GM19193 (cell line): ENCODE measurements around the gene IQUB.

Experiments
- POLR2A ChIP-seq: IDR thresholded peaks from 4 replicates; pipeline ENCODE4 v1.6.1; 2011; ENCODE audit not compliant: insufficient read depth, insufficient read length; ENCODE audit errors: extremely low read depth

IQUB gene

DNA sequence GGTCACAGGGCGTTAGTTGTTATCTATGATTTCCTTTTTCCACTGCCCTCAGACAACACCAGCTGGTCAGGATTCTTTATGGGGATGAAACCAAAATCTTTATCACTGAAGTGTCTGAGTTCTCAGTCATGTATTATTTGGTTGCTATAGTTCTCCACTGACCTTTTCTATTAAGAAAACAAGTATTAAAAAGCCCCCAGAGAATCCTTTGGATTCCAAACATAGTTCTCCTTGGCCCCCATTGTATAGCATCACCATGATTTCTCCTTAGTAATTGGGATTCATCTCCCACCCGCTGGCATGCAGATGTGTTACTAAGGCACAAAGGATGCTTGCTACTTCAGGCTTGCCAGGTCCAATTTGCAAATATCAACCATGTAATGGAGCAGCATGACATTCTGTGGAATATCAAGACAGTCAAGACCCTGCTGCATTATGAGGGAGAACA is 94.3 kb downstream of the IQUB start:
- no peak for TF ChIP-seq POLR2A

DNA sequence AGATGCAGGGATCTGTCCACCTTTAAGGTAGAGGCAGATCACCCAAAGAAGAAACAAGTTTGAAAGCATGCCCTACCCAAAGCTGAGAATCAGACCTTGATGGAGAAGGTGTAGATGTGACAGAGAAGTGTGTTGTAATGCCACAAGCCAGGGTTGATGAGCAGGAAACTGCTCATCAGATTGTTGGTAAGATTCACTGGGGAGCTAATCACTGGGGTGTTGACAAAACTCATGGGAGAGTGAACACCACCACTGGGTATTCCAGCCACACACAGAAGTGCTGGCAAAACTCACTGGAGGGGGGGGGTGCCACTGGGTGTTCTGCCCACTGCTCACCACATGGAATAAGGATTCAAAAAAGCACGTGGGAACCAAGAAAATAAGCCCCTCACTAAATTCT is 95.2 kb downstream of the IQUB start:
- TF ChIP-seq POLR2A = no peak

DNA sequence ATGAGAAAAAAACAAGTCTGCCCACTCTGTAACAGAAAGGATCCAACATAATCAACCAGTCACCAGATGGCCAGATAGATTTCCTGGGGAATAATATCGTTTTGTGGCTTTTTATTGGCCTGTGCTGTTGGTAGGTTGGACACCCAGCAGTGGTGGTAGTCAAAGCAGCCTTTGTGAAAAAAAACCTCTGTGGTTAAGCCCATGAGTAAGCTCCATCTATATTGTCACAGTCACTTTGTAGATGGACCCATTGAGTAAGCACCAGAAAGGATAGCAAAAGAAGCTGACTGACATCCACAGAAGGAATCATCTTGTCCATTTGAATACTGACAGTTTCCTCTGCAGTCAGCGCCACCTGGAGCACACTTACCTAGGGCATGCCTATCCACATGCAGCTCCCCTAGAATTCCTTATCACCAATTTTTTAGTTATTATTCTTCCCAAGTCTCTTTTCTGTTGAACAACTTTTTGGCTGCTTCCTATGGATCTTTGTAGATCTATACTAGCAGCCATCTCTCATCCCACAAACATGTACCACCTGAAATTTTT is 96.9 kb downstream of the IQUB start:
- no peak for TF ChIP-seq POLR2A

DNA sequence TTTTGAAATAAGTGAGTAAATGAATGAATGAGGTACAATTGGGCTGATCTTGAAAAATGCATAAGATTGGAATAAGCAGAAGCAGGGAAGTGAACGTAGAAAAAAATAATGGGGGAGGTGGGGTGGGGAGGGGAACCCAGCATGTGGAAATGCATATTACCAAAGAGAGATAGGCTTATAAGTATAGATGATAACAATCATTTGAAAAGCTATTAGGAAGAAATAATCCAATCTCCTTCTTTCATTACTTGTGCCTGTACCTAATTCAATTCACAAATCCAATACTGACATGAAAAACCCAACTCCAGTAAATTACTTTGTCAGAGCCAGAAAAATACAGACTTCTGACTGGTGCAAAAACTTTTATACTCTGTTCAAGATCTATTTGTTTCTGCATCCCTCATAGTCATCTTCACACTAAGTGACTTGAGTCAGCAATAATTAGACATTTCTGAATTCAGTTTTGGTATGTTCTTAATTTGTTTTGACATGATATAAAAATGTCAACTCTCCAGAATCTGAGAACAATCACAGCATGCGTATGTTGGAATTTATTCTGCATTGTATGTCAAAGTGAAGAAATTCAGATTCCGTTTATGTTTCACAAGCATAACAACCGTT is 99.2 kb downstream of the IQUB start:
- TF ChIP-seq POLR2A = no peak

DNA sequence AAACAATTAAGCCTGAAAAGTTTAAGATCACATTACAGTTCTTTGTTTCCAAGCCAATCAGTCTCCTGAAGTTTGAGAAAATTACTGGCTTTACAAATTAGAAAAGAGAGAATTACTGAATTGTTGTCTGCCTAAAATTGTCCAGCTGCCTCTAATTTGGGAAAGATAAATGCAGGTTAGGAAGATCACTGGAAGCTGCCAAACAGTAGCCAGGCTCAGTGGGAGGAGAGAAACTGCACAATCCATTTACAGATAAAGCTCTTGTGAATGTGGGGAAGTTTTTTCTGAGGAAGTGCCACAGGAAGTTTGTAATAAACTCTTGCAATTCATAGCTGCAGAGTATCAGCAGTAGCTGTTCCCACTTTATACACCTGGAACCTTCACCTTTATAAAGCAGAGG is 100.7 kb downstream of the IQUB start:
- TF ChIP-seq POLR2A = no peak

DNA sequence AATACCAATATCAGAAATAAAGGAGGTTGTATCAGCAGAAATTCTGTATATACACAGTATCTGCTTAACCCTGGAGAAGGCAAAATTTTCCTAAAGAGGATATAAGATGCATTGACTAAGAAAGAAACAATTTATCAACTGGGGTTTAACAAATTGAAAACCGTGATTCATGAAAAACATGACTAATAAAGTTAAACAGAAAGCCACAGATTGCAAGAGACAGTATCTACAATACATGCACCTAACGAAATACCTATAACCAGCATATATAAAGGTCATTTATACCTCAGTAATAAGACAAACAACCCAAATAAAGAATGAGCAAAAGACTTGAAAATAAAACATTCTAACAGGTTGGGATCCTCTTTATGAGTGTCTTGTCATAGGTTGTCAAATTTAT is 101.8 kb downstream of the IQUB start:
- TF ChIP-seq POLR2A = no peak

DNA sequence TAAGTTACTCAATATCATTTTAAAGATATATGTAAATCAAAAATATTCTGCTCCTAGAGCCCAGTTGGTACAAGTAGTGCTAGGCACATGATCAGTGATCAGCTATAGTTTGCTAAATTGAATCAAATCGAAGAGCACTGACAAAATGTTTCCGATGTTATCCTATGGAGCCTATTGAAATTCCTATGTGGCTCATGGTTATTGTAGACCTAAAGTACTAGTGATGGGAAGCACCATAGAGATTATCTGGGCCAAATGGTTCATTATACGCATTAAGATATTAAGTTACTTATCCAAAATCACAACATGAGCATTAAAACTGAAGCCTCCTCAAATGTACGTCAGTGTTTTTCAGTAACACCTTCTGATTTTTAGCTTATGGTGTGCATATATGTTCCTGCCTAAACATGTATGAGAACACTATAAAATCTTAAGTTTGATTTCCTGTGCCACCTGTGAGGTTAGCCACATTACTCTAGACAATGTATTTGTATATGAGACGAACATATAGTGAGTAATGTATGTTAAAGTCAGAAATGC is 103.2 kb downstream of the IQUB start:
- no peak for TF ChIP-seq POLR2A

DNA sequence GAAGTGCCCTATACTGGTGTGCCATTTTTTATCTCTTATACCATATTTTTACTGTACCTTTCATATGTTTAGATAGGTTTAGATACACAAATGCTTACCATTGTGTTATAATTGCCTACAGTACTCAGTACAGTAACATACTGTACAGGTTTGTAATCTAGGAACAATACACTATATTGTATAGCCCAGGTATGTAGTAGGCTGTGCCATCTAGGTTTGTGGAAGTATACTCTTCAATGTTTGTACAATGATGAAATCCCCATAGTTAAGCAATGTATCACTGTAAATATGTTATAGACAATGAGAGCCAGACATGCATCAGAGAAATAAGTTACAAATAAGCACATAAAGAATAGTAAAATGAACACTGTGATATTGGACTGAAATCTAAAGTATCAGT is 109.1 kb downstream of the IQUB start:
- no peak for TF ChIP-seq POLR2A

DNA sequence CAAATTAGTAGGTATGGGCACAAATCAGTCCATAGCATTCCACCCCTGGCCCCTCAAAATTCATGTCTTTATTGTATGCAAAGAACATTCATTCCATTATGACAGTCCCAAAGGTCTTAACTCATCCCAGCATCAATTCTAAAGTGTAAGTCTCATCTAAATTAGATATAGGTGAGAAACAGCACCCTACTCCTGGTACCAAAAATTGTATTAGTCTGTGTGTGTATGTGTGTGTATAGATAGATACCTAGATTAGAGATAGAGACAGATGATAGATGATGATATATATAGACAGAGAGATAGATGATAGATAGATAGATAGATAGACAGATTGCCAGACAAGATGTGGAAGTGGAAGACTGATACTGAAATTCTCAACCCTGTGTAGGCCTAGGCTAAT is 109.9 kb downstream of the IQUB start:
- TF ChIP-seq POLR2A = no peak

DNA sequence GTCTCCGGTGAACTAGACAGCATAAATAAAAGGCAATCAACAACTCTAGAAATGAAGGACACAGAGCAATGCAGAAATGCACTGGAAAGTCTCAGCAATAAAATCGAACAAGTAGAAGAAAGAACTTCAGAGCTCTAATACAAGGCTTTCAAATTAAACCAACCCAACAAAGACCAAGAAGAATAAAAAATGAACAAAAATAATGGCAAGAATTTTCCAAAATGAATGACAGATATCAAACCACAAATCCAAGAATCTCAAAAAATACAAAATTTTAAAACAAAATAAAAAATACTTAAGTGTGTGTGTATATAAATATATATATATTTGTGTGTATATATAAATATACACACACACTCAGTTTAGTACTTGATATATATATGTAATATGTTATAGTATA is 110.8 kb downstream of the IQUB start:
- TF ChIP-seq POLR2A = no peak

DNA sequence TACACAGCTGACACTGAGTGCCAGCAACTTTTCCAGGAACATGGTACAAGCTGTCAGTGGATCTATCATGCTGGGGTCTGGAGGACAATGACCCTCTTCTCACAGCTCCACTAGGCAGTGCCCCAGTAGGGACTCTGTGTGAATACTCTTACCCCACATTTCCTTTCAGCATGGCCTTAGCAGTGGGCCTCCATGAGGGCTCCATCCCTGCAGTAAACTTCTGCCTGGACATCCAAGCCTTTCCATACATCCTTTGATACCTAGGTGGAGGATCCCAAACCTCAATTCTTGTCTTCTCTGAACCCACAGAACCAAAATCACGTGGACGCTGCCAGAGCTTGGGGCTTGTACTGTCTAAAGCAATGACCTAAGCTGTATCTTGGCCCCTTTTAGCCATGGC is 116.8 kb downstream of the IQUB start:
- TF ChIP-seq POLR2A = no peak

DNA sequence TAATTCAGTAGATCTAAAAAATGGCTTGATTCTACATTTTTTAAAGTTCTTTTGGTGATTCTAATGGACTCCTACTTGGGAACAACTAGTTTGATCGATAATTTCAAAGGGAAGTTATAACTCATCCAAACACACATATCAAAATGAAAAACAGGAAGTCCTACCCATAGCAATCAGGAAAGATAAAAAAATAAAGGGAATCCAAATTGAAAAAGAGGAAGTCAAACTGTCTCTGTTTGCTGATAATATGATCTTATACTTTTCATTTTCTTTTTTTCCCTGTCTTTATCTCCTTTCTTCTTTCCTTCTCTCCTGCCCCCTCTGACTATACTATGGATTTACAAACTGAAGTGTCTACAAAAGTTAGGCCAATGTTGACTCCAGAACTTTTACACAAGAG is 118.8 kb downstream of the IQUB start:
- TF ChIP-seq POLR2A = no peak

DNA sequence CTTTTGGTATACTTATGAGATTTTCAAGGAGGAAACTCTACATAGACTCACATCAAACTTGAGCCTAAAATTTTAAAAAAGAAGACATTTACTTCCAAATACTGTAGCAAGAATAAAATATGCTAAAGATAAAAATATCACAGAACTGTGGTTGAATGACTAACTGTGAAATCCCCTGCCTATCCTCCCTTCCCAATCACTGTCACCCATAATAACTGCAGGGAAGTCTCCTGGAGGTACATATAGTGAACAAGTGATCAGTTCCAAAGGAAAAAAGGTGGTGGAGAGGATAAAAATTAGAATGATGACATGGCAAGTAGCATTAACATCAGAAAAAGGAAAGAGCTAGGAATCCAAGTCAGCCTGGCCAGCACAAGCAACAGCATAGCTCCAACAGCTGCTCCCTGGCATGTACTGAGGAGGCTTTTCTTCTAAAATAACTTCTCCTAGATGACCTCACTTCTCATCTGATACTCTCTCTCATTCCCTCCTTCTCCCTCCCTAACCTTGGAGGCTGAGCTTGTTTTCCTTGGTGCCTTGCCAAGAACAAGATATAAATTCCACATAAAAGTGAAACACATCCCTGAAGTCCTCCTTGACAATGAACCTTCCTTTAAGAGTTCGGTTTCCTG is 124.0 kb downstream of the IQUB start:
- TF ChIP-seq POLR2A = no peak
